ENCODE data around the gene CD7. TPM values are rescaled to one million over a fixed set of nuclear protein-coding genes. Genes with fewer than 3 reads are reported as not detected.

Gene CD7
- total and polyA plus RNA-seq, 9 of the 15 experiments (the other 6 are each of a cell fraction or from before 2014, with no cell fraction given): 0.21 to 0.35 TPM; not detected in 7

GRCh38 chr17:82351713-82352488 is 34.5 kb upstream of the CD7 start (continued):
- TF ChIP-seq KLF13 (tag; IDR thresholded peaks at IDR 0.05; ENCODE audit: borderline replicate concordance, low read depth): no peak
- TF ChIP-seq, protein P1, sequence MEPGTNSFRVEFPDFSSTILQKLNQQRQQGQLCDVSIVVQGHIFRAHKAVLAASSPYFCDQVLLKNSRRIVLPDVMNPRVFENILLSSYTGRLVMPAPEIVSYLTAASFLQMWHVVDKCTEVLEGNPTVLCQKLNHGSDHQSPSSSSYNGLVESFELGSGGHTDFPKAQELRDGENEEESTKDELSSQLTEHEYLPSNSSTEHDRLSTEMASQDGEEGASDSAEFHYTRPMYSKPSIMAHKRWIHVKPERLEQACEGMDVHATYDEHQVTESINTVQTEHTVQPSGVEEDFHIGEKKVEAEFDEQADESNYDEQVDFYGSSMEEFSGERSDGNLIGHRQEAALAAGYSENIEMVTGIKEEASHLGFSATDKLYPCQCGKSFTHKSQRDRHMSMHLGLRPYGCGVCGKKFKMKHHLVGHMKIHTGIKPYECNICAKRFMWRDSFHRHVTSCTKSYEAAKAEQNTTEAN (CRISPR knock-in tag; IDR thresholded peaks at IDR 0.05): no peak
- TF ChIP-seq LCOR (CRISPR knock-in tag; IDR thresholded peaks at IDR 0.05): peak; percentile 60; the same call in 1 of the 2 replicates
- no peak for TF ChIP-seq PHB (CRISPR knock-in tag; IDR thresholded peaks at IDR 0.05)
- no peak for TF ChIP-seq ARID1B (IDR thresholded peaks at IDR 0.05)
- no peak for TF ChIP-seq ZFP36 (IDR thresholded peaks at IDR 0.05; ENCODE audit: low read depth, low read length, partially characterized antibody)
- no peak for TF ChIP-seq ZNF239 (CRISPR knock-in tag; IDR thresholded peaks at IDR 0.05)
- TF ChIP-seq, protein P2, sequence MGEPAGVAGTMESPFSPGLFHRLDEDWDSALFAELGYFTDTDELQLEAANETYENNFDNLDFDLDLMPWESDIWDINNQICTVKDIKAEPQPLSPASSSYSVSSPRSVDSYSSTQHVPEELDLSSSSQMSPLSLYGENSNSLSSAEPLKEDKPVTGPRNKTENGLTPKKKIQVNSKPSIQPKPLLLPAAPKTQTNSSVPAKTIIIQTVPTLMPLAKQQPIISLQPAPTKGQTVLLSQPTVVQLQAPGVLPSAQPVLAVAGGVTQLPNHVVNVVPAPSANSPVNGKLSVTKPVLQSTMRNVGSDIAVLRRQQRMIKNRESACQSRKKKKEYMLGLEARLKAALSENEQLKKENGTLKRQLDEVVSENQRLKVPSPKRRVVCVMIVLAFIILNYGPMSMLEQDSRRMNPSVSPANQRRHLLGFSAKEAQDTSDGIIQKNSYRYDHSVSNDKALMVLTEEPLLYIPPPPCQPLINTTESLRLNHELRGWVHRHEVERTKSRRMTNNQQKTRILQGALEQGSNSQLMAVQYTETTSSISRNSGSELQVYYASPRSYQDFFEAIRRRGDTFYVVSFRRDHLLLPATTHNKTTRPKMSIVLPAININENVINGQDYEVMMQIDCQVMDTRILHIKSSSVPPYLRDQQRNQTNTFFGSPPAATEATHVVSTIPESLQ (CRISPR knock-in tag; IDR thresholded peaks at IDR 0.05): no peak
- TF ChIP-seq THAP12 (CRISPR knock-in tag; IDR thresholded peaks at IDR 0.05): no peak
- peak; percentile 50 for TF ChIP-seq CC2D1A (IDR thresholded peaks at IDR 0.05)
- TF ChIP-seq MYC (IDR thresholded peaks at IDR 0.05; ENCODE audit: low read depth, low read length): 0 out of 2 replicates have a peak, but pooled peaks have one; percentile 52
- TF ChIP-seq MYC (CRISPR knock-in tag; IDR thresholded peaks at IDR 0.05; ENCODE audit: borderline replicate concordance, low read depth): no peak
- TF ChIP-seq NFE2 (IDR thresholded peaks at IDR 0.05; ENCODE audit: low read depth): no peak
- no peak for TF ChIP-seq ELF4 (CRISPR knock-in tag; IDR thresholded peaks at IDR 0.05)
- no peak for TF ChIP-seq POLR3G (IDR thresholded peaks at IDR 0.05; ENCODE audit: extremely low read depth, insufficient read length, insufficient replicate concordance)
- no peak for TF ChIP-seq ZBTB5 (IDR thresholded peaks at IDR 0.05)
- TF ChIP-seq, protein P3, sequence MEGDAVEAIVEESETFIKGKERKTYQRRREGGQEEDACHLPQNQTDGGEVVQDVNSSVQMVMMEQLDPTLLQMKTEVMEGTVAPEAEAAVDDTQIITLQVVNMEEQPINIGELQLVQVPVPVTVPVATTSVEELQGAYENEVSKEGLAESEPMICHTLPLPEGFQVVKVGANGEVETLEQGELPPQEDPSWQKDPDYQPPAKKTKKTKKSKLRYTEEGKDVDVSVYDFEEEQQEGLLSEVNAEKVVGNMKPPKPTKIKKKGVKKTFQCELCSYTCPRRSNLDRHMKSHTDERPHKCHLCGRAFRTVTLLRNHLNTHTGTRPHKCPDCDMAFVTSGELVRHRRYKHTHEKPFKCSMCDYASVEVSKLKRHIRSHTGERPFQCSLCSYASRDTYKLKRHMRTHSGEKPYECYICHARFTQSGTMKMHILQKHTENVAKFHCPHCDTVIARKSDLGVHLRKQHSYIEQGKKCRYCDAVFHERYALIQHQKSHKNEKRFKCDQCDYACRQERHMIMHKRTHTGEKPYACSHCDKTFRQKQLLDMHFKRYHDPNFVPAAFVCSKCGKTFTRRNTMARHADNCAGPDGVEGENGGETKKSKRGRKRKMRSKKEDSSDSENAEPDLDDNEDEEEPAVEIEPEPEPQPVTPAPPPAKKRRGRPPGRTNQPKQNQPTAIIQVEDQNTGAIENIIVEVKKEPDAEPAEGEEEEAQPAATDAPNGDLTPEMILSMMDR (IDR thresholded peaks at IDR 0.05 in 2 of 3, conservative IDR thresholded peaks at IDR 0.05 in 1 of 3; ENCODE audit: insufficient read depth in 2 of 3, low read depth in 1 of 3, low read length in 3 of 3): peak; percentile 90 to 95 (median 93)

Measured in K562 (cell line).